MCF 10A (cell line): ENCODE measurements around the gene HSCB. TPM values are rescaled to one million over a fixed set of nuclear protein-coding genes. Genes with fewer than 3 reads are reported as not detected.

Source experiments
- BruUV-seq: library from RNA; stranded (reverse); fragments of 400-500 nt; replicated peaks from 2 replicates; lab custom pipeline; 2021; lab: Mats Ljungman, UMichigan
- CTCF ChIA-PET: fragments of 300-600 bp; sonication (Branson Sonifier 250); formaldehyde crosslinking; extraction: SDS; loops from one replicate; lab custom pipeline; 2021; ENCODE audit warnings: antibody characterized with exemption, inconsistent platforms; lab: Yijun Ruan, JAX
- POLR2A ChIA-PET: fragments of 300-600, 350-650 bp; sonication (Branson Sonifier 250); formaldehyde crosslinking; extraction: SDS; loops from one replicate; lab custom pipeline; 2020; ENCODE audit warnings: antibody characterized with exemption, inconsistent platforms; lab: Yijun Ruan, JAX
- DNase-seq: peaks from one replicate; pipeline ENCODE4 v3.0.0-alpha.2; 2018; ENCODE audit not compliant: unreplicated experiment
- H3K27ac Mint-ChIP-seq: one replicate; pipeline ENCODE4 v1.8.0; 2022; ENCODE audit warnings: mild to moderate bottlenecking, low read depth, mixed read lengths; ENCODE audit not compliant: unreplicated experiment
- H3K27me3 Mint-ChIP-seq: one replicate; pipeline ENCODE4 v1.8.0; 2022; ENCODE audit warnings: mixed read lengths; ENCODE audit not compliant: insufficient read depth, unreplicated experiment
- H3K36me3 Mint-ChIP-seq: one replicate; pipeline ENCODE4 v1.8.0; 2022; ENCODE audit warnings: mild to moderate bottlenecking, moderate library complexity, mixed read lengths; ENCODE audit not compliant: insufficient read depth, unreplicated experiment
- H3K4me1 Mint-ChIP-seq: one replicate; pipeline ENCODE4 v1.8.0; 2022; ENCODE audit warnings: mixed read lengths; ENCODE audit not compliant: insufficient read depth, unreplicated experiment
- H3K4me3 Mint-ChIP-seq: one replicate; pipeline ENCODE4 v1.8.0; 2022; ENCODE audit warnings: mild to moderate bottlenecking, moderate library complexity, mixed read lengths; ENCODE audit not compliant: unreplicated experiment
- H3K9me3 Mint-ChIP-seq: one replicate; pipeline ENCODE4 v1.8.0; 2022; ENCODE audit warnings: mixed read lengths; ENCODE audit not compliant: unreplicated experiment
- intact Hi-C: fragments of 100-400 bp; cut with micrococcal nuclease; formaldehyde crosslinking; loops from 2 replicates; pipeline ENCODE4 v1.14.1; 2022
- total RNA-seq: library from RNA; stranded (reverse); gene quantifications from 2 replicates; pipeline ENCODE4 v1.2.3, GENCODE V29; 2022
- TF ChIP-seq, protein P1 (sequence below): fragments of 200-600 bp; IDR thresholded peaks from one replicate; pipeline ENCODE4 v1.8.0; 2022; ENCODE audit warnings: antibody characterized with exemption, mild to moderate bottlenecking; ENCODE audit not compliant: unreplicated experiment

Gene HSCB
- total RNA-seq, 1 experiment from 2014 or later, result 19.3 TPM

DNA sequence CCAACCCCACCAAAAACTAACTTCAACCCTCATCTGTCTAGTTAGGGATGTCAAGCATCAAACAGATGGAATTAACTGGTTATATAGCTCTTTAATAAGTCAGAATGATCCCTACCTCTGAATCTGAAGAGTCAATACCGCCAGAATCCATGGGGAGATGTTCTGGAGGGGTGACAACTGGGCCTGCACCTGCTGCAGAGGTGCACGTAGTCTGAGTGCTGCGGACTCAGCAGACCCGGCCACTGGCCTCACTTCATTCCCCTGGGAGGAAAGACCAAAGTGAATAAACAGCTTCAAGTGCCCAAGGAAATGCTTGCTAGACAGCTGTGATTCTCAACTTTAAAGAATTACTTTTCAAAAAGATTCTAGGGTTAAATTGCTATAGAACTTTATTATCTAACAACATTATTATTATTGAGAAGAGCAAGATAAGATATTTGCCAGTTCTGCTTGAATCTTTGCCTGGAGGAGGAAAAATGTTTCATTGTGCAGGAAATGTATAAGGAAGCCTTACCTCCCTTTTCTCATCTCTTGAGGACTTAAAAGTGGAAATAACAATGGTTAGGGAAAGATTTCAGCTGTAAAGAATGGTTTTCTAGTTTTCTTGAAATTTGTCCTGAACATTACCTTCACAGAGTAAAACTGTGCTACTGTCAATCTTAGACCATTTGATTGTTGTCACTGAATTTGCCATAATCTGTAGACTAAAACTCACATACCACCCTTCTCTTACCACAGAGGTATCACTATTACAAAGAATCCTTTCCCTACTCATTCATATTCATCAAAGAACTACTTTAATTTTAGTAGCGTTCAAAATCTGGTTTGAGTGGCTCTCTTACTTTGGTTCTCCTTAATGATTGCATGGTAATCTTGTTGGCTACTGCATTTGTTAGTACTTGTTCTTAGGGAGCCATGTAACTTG lies 54.4 kb downstream of the HSCB start:
- intact Hi-C loops, result no loop called here
- Mint-ChIP-seq H3K36me3 (peaks cover 72% of the 10 kb centered on the region), H3K9me3 (no peaks in the 10 kb centered on the region), H3K27ac (peak overlapping the region; percentile 35), H3K4me3 (peak overlapping the region; percentile 21), H3K27me3 (no peaks in the 10 kb centered on the region), H3K4me1 (peaks cover 8% of the 10 kb centered on the region)
- CTCF ChIA-PET, result interaction anchor here (0.6 to 1.4 kb wide), 2 partner anchors 9 to 33 kb away, joined by 3 to 4 read pairs; no protein-coding TSS in a partner anchor
- no peak for DNase-seq
- POLR2A ChIA-PET, result interaction anchor here (1.0 to 8.1 kb wide), 3 partner anchors 10 to 246 kb away, joined by 3 to 74 read pairs (median 61); partner anchors contain the start of gene CCDC117
- BruUV-seq, result no TSS peak
- TF ChIP-seq, protein P1, sequence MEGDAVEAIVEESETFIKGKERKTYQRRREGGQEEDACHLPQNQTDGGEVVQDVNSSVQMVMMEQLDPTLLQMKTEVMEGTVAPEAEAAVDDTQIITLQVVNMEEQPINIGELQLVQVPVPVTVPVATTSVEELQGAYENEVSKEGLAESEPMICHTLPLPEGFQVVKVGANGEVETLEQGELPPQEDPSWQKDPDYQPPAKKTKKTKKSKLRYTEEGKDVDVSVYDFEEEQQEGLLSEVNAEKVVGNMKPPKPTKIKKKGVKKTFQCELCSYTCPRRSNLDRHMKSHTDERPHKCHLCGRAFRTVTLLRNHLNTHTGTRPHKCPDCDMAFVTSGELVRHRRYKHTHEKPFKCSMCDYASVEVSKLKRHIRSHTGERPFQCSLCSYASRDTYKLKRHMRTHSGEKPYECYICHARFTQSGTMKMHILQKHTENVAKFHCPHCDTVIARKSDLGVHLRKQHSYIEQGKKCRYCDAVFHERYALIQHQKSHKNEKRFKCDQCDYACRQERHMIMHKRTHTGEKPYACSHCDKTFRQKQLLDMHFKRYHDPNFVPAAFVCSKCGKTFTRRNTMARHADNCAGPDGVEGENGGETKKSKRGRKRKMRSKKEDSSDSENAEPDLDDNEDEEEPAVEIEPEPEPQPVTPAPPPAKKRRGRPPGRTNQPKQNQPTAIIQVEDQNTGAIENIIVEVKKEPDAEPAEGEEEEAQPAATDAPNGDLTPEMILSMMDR, result no peak

DNA sequence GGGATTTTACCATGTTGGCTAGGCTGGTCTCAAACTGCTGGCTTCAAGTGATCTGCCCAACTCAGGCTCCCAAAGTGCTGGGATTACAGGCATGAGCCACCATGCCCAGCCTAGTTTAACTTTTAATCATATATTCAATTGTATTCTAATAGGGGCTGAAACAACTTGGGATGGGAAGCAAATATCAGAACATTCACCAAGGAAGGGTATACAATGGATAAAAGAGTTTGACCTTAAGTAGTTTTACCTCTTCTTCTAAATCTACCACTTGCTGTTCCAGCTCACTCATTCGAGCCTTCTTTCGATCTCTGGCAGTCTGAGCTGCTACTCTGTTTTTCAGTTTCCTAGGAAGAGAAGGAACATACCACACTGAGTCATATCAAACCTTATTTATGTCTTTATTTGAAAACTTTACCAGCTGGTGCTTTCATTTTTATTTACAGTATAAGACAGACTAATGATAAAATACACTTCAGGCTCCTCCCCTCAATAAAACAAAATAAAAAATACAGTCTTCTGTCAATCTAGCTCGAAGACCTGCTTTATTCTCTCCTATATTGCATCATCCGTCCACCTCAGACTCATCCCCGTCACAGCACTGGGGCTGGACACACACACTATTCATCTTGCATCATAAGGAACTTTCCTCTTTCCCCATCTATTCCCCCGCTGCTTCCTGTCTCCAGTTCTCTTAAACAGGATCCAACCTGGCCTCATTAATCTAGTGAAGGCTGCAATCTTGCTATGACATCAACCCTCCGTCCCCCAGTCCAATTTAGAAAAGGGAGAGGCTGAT lies 57.2 kb downstream of the HSCB start:
- Mint-ChIP-seq H3K4me1 (peaks cover 13% of the 10 kb centered on the region), H3K27ac (peak overlapping the region; percentile 97), H3K9me3 (no peaks in the 10 kb centered on the region), H3K27me3 (no peaks in the 10 kb centered on the region), H3K4me3 (peak overlapping the region; percentile 87), H3K36me3 (peaks cover 65% of the 10 kb centered on the region)
- TF ChIP-seq, protein P1, result no peak
- peak; percentile 97 for DNase-seq
- ChIA-PET CTCF (interaction anchor here (0.7 to 3.8 kb wide), 6 partner anchors 9 to 1167 kb away, joined by 3 to 17 read pairs (median 4); no protein-coding TSS in a partner anchor), POLR2A (interaction anchor here (0.5 to 8.1 kb wide), 32 partner anchors 8 to 894 kb away, joined by 3 to 74 read pairs (median 3); partner anchors contain the start of genes CCDC117, CHEK2, HSCB and KREMEN1)
- intact Hi-C loops, result loop anchor here (2.0 kb wide), 1 partner anchor 56 kb away; the partner anchor contains the start of gene HSCB
- BruUV-seq, result no TSS peak

DNA sequence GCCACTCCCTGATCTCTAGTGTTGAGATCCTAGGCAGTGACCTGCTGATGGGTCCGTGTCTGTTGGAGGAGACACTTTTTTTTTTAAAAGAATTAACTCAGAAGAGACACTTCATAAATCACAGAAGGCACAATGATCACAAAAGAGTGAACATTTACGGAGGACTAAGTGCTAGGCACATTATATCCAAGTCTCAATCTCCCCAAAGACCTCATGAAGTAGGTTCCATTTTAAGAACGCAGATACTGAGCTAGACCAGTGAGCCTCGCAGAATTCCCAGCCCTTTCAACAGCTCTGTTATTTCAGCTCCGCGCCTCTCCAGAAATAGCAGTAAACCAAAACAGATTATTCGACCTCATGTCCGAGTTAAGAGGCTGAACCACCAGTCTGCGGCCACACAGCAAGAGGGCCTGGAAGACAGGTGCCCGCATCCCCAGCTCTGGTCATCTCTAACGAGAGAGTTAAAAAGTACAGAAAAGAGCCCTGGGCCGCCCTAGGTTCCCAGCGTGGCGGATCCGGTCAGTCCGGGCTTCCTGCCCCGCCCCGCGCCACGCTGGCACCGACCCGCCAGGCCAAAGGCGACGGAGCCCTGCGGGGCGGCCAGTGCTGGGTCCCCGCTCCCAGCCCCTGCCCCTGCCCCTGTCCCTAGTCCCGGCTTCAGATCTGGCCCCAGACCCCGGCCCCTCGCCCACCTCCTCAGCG lies 57.9 kb downstream of the HSCB start:
- POLR2A ChIA-PET, result interaction anchor here (0.6 to 8.1 kb wide), 33 partner anchors 9 to 882 kb away, joined by 3 to 74 read pairs (median 4); partner anchors contain the start of genes CCDC117, CHEK2, EWSR1 and HSCB
- CTCF ChIA-PET, result interaction anchor here (0.7 to 3.8 kb wide), 6 partner anchors 10 to 1167 kb away, joined by 3 to 17 read pairs (median 4); no protein-coding TSS in a partner anchor
- BruUV-seq, result TSS peak; percentile 56
- Mint-ChIP-seq H3K4me3 (peak overlapping the region; percentile 87), H3K36me3 (peaks cover 64% of the 10 kb centered on the region), H3K27ac (peak overlapping the region; percentile 97), H3K27me3 (no peaks in the 10 kb centered on the region), H3K4me1 (peaks cover 13% of the 10 kb centered on the region), H3K9me3 (no peaks in the 10 kb centered on the region)
- intact Hi-C loops, result loop anchor here (1.0 to 2.0 kb wide), 2 partner anchors 57 to 89 kb away; partner anchors contain the start of gene HSCB
- DNase-seq, result peak; percentile 57
- TF ChIP-seq, protein P1, result no peak
